HG03460 (cell line): Measurements from ENCODE around the gene TOX3.

Experiments used
- ATAC-seq: cut with Tn5 transposase; IDR thresholded peaks from one replicate; pipeline ENCODE4 v1.9.1; 2021; ENCODE audit not compliant: unreplicated experiment

TOX3 gene

GRCh38 chr16:52539191-52539590 is 7.8 kb downstream of the TOX3 start:
- no peak for ATAC-seq

GRCh38 chr16:52538511-52538910 is 8.4 kb downstream of the TOX3 start:
- ATAC-seq = no peak

GRCh38 chr16:52537516-52537915 is 9.4 kb downstream of the TOX3 start:
- ATAC-seq = no peak

- ATAC-seq = no peak
These were observed 11.9 kb downstream of the TOX3 start for GRCh38 chr16:52535076-52535475.

- no peak for ATAC-seq
These were observed 13.6 kb downstream of the TOX3 start for GRCh38 chr16:52533296-52533695.

GRCh38 chr16:52532384-52532783 is 14.6 kb downstream of the TOX3 start:
- ATAC-seq = no peak

GRCh38 chr16:52529226-52529625 is 17.7 kb downstream of the TOX3 start:
- ATAC-seq = no peak

- no peak for ATAC-seq
These were observed 18.4 kb downstream of the TOX3 start for GRCh38 chr16:52528393-52529065.

GRCh38 chr16:52526830-52527229 is 20.1 kb downstream of the TOX3 start:
- ATAC-seq = no peak

GRCh38 chr16:52526116-52526828 is 20.7 kb downstream of the TOX3 start:
- ATAC-seq = no peak

GRCh38 chr16:52521570-52521969 is 25.4 kb downstream of the TOX3 start:
- ATAC-seq = no peak

- ATAC-seq = no peak
These were observed 28.1 kb downstream of the TOX3 start for GRCh38 chr16:52518884-52519283.

- ATAC-seq = no peak
These were observed 31.8 kb downstream of the TOX3 start for GRCh38 chr16:52515068-52515671.

GRCh38 chr16:52512297-52512987 is 34.5 kb downstream of the TOX3 start:
- ATAC-seq = no peak

- no peak for ATAC-seq
These were observed 45.2 kb downstream of the TOX3 start for GRCh38 chr16:52501746-52502145.

GRCh38 chr16:52500963-52501362 is 46.0 kb downstream of the TOX3 start:
- no peak for ATAC-seq

GRCh38 chr16:52499060-52499440 is 47.9 kb downstream of the TOX3 start:
- no peak for ATAC-seq

GRCh38 chr16:52498328-52499059 is 48.4 kb downstream of the TOX3 start:
- ATAC-seq = no peak

- ATAC-seq = no peak
These were observed 49.7 kb downstream of the TOX3 start for GRCh38 chr16:52497067-52497816.
